Occipital lobe (tissue), 2 donors: ENCODE results near the gene TEX10. TPM values are rescaled to one million over a fixed set of nuclear protein-coding genes. Genes with fewer than 3 reads are reported as not detected.

Source experiments
- DNase-seq: peaks from one replicate; lab custom pipeline; 2025; lab: John Stamatoyannopoulos, UW
- total RNA-seq: library from RNA; depleted of rRNA; stranded (reverse); fragments of >200 nt; gene quantifications from one replicate; pipeline ENCODE4 v1.2.3, GENCODE V29; 2014

TEX10 gene
- total RNA-seq, 1 donor from 2014 or later: 58.5 TPM

- no peak for DNase-seq
Observed at GRCh38 chr9:100285601-100286000, 67.1 kb downstream of the TEX10 start.

- no peak for DNase-seq
Observed at GRCh38 chr9:100285080-100285479, 67.7 kb downstream of the TEX10 start.

- no peak for DNase-seq
Observed at GRCh38 chr9:100284247-100284646, 68.5 kb downstream of the TEX10 start.

GRCh38 chr9:100282388-100282719, 70.4 kb downstream of the TEX10 start:
- DNase-seq: no peak

GRCh38 chr9:100281676-100282387, 70.9 kb downstream of the TEX10 start:
- DNase-seq: no peak

- DNase-seq: no peak
Observed at GRCh38 chr9:100281066-100281465, 71.7 kb downstream of the TEX10 start.

GRCh38 chr9:100277166-100277979, 75.4 kb downstream of the TEX10 start:
- DNase-seq: no peak

GRCh38 chr9:100269656-100270055, 83.1 kb downstream of the TEX10 start:
- DNase-seq: no peak

GRCh38 chr9:100268271-100268670, 84.5 kb downstream of the TEX10 start:
- no peak for DNase-seq

- no peak for DNase-seq
Observed at GRCh38 chr9:100267211-100267610, 85.5 kb downstream of the TEX10 start.

Other genes with a start within 250 kb of the TEX10 start
- 67.5 TPM for gene MSANTD3, start 74.2 kb upstream of the TEX10 start, total RNA-seq
- gene TMEFF1, start 120.2 kb upstream of the TEX10 start, total RNA-seq: 47.6 TPM
- 12.9 TPM for gene CAVIN4, start 225.1 kb upstream of the TEX10 start, total RNA-seq